Measurements from ENCODE around the gene OR2T11.
"Not testable (repeated sequence)": the region's sequence is repeated elsewhere in the genome, so short reads cannot be mapped to it uniquely, and the experiment has no call there.

DNA sequence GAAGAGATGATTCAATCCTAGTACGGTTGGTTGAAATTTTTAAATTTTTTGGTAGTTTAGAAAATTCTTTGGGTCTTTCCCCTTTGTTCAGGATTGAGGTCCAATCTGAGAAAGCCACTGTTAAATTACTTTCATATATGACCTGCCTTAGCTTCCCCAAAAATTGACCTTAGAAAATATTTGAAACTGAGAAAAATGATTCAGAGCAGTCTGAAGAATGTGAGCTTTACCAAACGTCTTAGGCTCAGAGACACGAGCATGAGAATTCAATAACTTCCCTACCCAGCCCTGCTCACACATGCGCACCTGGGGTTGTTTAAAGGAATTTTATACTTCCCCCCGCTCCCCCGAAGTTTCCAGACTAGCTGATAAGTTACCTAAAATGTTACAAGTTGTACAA is 21.9 kb upstream of the OR2T11 start:
- not testable (repeated sequence) for TF ChIP-seq CTCF, POLR2A (IDR thresholded peaks at IDR 0.05)
